Measurements from ENCODE around the gene MISP3. TPM values are rescaled to one million over a fixed set of nuclear protein-coding genes. Genes with fewer than 3 reads are reported as not detected.
A peak's percentile ranks its signal among the peaks of the same experiment; 100 is the strongest.

MISP3 gene
- total RNA-seq, 1 donor from 2014 or later = 6.7 TPM

- no peaks in the 10 kb centered on the region for H3K27me3 ChIP-seq
- no peak overlapping the region for H3K27ac ChIP-seq
- intact Hi-C loops (cut with DNase I) = no loop called here
- no peaks in the 10 kb centered on the region for H3K9me3 ChIP-seq
- peaks cover 31% of the 10 kb centered on the region for H3K36me3 ChIP-seq
- no peak overlapping the region for H3K4me3 ChIP-seq
- no peak for TF ChIP-seq CTCF (IDR thresholded peaks at IDR 0.05)
- ATAC-seq (no peak), DNase-seq (no peak)
- peaks cover 7% of the 10 kb centered on the region for H3K4me1 ChIP-seq
Measured at GRCh38 chr19:14107581-14108461, 35.2 kb downstream of the MISP3 start.

GRCh38 chr19:14110650-14111049, 38.1 kb downstream of the MISP3 start:
- no peak for DNase-seq
- no peak for TF ChIP-seq CTCF (IDR thresholded peaks at IDR 0.05)
- Histone ChIP-seq H3K4me1 (peaks cover 29% of the 10 kb centered on the region), H3K36me3 (peaks cover 11% of the 10 kb centered on the region), H3K27me3 (no peaks in the 10 kb centered on the region), H3K9me3 (no peaks in the 10 kb centered on the region), H3K4me3 (no peak overlapping the region), H3K27ac (no peak overlapping the region)
- intact Hi-C loops (cut with DNase I) = no loop called here
- ATAC-seq = no peak

GRCh38 chr19:14111486-14111885, 38.9 kb downstream of the MISP3 start:
- TF ChIP-seq CTCF (IDR thresholded peaks at IDR 0.05) = no peak
- intact Hi-C loops (cut with DNase I) = no loop called here
- Histone ChIP-seq H3K4me1 (peaks cover 38% of the 10 kb centered on the region), H3K27me3 (no peaks in the 10 kb centered on the region), H3K36me3 (peaks cover 3% of the 10 kb centered on the region), H3K4me3 (no peak overlapping the region), H3K9me3 (no peaks in the 10 kb centered on the region), H3K27ac (no peak overlapping the region)
- DNase-seq (no peak), ATAC-seq (no peak)

- intact Hi-C loops (cut with DNase I) = no loop called here
- H3K27me3 ChIP-seq = no peaks in the 10 kb centered on the region
- peak; percentile 33 for ATAC-seq
- peaks cover 41% of the 10 kb centered on the region for H3K4me1 ChIP-seq
- no peaks in the 10 kb centered on the region for H3K9me3 ChIP-seq
- no peaks in the 10 kb centered on the region for H3K36me3 ChIP-seq
- peak overlapping the region; percentile 21 for H3K4me3 ChIP-seq
- H3K27ac ChIP-seq = peak overlapping the region; percentile 80
- DNase-seq = no peak
- no peak for TF ChIP-seq CTCF (IDR thresholded peaks at IDR 0.05)
Measured at GRCh38 chr19:14112051-14112808, 39.6 kb downstream of the MISP3 start.

GRCh38 chr19:14112809-14113385, 40.3 kb downstream of the MISP3 start:
- peak overlapping the region; percentile 80 for H3K27ac ChIP-seq
- no peaks in the 10 kb centered on the region for H3K36me3 ChIP-seq
- ATAC-seq = no peak
- H3K9me3 ChIP-seq = no peaks in the 10 kb centered on the region
- intact Hi-C loops (cut with DNase I) = no loop called here
- DNase-seq = no peak
- no peaks in the 10 kb centered on the region for H3K27me3 ChIP-seq
- H3K4me3 ChIP-seq = peak overlapping the region; percentile 21
- no peak for TF ChIP-seq CTCF (IDR thresholded peaks at IDR 0.05)
- H3K4me1 ChIP-seq = peaks cover 41% of the 10 kb centered on the region

Measured in upper lobe of right lung (tissue), 1 donor.